ENCODE results near the gene RERE.

DNA sequence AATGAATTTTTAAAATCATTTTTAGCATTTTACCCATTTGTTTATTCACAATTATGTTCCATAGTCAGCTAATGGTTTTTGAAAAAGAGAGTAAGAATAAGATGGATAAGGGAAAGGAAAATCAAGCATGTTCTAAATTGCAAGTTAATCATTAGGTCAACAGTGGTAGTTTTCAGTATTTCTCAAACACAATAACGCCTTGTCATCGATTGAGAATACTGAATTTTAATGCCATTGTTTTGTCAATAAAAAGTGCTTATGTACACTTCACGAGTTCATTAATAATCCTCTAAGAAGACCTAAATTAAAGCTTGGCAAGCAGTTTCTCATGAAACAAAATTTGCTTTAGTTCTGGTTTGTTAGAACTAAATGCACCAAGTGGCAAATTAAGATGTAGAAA, 100.3 kb downstream of the RERE start:
- TF ChIP-seq, protein P1, sequence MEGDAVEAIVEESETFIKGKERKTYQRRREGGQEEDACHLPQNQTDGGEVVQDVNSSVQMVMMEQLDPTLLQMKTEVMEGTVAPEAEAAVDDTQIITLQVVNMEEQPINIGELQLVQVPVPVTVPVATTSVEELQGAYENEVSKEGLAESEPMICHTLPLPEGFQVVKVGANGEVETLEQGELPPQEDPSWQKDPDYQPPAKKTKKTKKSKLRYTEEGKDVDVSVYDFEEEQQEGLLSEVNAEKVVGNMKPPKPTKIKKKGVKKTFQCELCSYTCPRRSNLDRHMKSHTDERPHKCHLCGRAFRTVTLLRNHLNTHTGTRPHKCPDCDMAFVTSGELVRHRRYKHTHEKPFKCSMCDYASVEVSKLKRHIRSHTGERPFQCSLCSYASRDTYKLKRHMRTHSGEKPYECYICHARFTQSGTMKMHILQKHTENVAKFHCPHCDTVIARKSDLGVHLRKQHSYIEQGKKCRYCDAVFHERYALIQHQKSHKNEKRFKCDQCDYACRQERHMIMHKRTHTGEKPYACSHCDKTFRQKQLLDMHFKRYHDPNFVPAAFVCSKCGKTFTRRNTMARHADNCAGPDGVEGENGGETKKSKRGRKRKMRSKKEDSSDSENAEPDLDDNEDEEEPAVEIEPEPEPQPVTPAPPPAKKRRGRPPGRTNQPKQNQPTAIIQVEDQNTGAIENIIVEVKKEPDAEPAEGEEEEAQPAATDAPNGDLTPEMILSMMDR (IDR thresholded peaks at IDR 0.05) = no peak
- no peak for TF ChIP-seq POLR2A (IDR thresholded peaks at IDR 0.05)

Measured in uterus (tissue), 2 donors.